IPS-15b (cell line): ENCODE data around the gene FARP1.

Source experiments
- H3K27me3 ChIP-seq: one replicate; pipeline ENCODE4 v1.6.1; 2013; ENCODE audit warnings: low read length; ENCODE audit not compliant: control insufficient read depth, insufficient read depth
- H3K36me3 ChIP-seq: one replicate; pipeline ENCODE4 v1.6.1; 2013; ENCODE audit warnings: low read length; ENCODE audit not compliant: control insufficient read depth, insufficient read depth
- H3K4me1 ChIP-seq: one replicate; pipeline ENCODE4 v1.6.1; 2013; ENCODE audit warnings: mild to moderate bottlenecking, low read length; ENCODE audit not compliant: control insufficient read depth, insufficient read depth
- H3K4me3 ChIP-seq: one replicate; pipeline ENCODE4 v1.5.1; 2013; ENCODE audit warnings: low read depth, low read length
- H3K9ac ChIP-seq: one replicate; pipeline ENCODE4 v1.6.1; 2013; ENCODE audit warnings: low read depth, mild to moderate bottlenecking, low read length
- H3K9me3 ChIP-seq: one replicate; pipeline ENCODE4 v1.6.1; 2013; ENCODE audit warnings: mild to moderate bottlenecking, low read length; ENCODE audit not compliant: control insufficient read depth, insufficient read depth

The FARP1 gene

GRCh38 chr13:98180092-98180491 is 37.2 kb downstream of the FARP1 start:
- H3K4me3 ChIP-seq, result no peak overlapping the region
- no peaks in the 10 kb centered on the region for H3K4me1 ChIP-seq
- H3K9ac ChIP-seq, result no peak overlapping the region
- H3K9me3 ChIP-seq, result no peaks in the 10 kb centered on the region
- H3K27me3 ChIP-seq, result no peaks in the 10 kb centered on the region
- H3K36me3 ChIP-seq, result no peaks in the 10 kb centered on the region

GRCh38 chr13:98181111-98181815 is 38.4 kb downstream of the FARP1 start:
- Histone ChIP-seq H3K4me3 (no peak overlapping the region), H3K4me1 (no peaks in the 10 kb centered on the region), H3K36me3 (no peaks in the 10 kb centered on the region), H3K9ac (no peak overlapping the region), H3K27me3 (no peaks in the 10 kb centered on the region), H3K9me3 (no peaks in the 10 kb centered on the region)

DNA sequence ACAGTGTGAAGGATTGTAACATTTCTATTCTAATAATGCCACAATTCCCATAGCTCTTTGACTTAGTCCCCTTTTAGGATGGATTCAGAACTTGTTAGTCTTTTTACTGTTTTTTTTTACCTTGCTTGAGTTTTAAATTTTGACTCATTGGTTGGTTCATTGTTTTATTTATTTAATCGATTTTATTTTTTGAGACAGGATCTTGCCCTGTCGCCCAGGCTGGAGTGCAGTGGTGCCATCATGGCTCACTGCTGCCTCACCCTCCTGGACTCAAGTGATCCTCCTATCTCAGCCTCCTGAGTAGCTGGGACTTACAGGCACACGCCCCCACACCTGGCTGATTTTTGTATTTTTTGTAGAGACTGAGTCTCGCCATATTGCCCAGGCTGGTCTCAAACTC is 39.3 kb downstream of the FARP1 start:
- Histone ChIP-seq H3K36me3 (no peaks in the 10 kb centered on the region), H3K4me3 (no peak overlapping the region), H3K9ac (no peak overlapping the region), H3K4me1 (no peaks in the 10 kb centered on the region), H3K9me3 (no peaks in the 10 kb centered on the region), H3K27me3 (no peaks in the 10 kb centered on the region)

- Histone ChIP-seq H3K4me3 (no peak overlapping the region), H3K36me3 (no peaks in the 10 kb centered on the region), H3K4me1 (no peaks in the 10 kb centered on the region), H3K27me3 (no peaks in the 10 kb centered on the region), H3K9ac (no peak overlapping the region), H3K9me3 (no peaks in the 10 kb centered on the region)
Measured at GRCh38 chr13:98182589-98182988, 39.7 kb downstream of the FARP1 start.

- H3K9me3 ChIP-seq, result no peaks in the 10 kb centered on the region
- H3K9ac ChIP-seq, result no peak overlapping the region
- H3K27me3 ChIP-seq, result no peaks in the 10 kb centered on the region
- no peak overlapping the region for H3K4me3 ChIP-seq
- H3K4me1 ChIP-seq, result no peaks in the 10 kb centered on the region
- no peaks in the 10 kb centered on the region for H3K36me3 ChIP-seq
Measured at GRCh38 chr13:98184792-98185191, 41.9 kb downstream of the FARP1 start.

DNA sequence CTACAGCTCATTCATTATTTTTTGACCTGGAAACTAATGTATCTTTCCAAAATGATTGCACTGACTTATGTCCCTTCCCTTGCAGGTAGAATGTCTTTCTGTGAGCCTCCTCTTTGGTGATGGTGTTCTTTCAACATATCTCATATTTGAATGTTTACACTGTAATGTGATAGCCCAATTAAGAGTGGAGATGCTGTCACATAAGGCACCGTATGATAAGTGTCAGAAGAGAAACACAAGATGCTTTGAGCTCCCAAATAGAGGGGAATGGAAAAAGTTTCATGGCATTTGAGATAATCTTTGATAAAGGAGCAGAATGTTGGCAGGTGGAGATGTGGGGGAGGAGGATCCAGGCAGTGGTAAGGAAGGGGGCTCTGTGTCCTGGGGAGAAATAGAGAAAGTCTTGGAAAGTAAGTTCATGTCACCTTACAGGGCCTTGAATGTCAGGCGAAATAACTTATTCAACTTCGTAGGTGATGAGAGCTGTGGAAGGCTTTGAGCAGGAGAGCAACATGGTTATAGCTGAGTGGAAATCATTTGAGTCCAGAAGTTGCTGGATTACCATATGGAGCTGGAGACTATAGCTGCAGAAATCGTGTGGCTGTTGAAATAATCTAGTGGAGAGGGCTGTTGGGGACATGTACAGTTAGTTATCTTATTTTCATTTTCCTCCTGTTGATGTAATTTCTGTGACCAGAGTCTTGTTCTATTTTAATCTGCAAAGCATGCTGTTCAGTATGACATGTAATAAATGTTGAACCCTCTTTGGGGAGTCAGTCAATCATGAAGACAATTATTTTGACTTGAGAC is 44.5 kb downstream of the FARP1 start:
- H3K4me1 ChIP-seq, result no peaks in the 10 kb centered on the region
- no peaks in the 10 kb centered on the region for H3K9me3 ChIP-seq
- H3K36me3 ChIP-seq, result no peaks in the 10 kb centered on the region
- H3K9ac ChIP-seq, result no peak overlapping the region
- H3K27me3 ChIP-seq, result no peaks in the 10 kb centered on the region
- no peak overlapping the region for H3K4me3 ChIP-seq

DNA sequence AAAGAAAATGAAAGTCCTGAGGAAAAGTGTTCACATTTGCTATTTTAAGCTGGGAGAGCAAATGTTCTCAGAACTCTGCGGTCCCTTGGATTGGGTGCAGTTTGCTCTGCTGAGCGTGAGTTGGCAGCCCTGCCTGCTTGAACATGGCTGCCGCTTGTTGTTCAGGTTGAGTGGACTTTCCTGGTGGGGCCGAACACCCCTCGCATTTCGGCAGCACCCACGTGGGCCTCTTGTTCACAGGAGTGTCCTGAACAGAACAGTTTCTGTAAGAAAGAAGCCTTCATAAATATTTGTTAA is 45.0 kb downstream of the FARP1 start:
- Histone ChIP-seq H3K27me3 (no peaks in the 10 kb centered on the region), H3K4me3 (no peak overlapping the region), H3K9me3 (no peaks in the 10 kb centered on the region), H3K4me1 (no peaks in the 10 kb centered on the region), H3K36me3 (no peaks in the 10 kb centered on the region), H3K9ac (no peak overlapping the region)

DNA sequence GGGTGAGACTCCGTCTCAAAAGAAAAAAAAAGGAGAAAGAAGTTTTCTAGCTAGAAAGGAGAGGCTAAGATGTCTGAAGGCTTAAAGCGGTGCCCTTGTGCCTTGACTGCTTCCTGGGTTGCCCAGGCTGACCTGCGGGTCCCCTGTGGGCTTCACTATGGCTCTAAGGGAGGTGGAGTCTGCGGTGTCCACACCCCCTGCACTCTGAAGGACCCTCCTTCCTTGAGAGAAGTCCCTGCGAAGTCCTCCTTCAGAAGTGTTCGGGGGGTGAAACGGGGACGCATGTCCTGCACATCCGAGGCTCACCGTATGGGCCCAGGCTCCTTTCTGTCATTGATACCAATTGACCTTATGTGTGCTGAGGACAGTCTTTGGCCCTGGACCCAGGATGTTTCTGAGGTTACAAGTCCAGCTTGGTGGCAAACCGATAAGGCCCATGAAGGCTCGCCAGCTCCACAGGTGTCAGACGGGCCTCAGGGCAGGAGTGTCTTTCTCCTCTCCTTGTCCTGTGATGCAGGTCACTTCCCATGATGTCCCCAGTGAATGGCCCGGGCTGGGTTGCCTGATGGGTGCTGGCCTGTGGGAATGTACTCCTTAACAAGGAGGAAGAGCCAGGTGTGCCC is 45.8 kb downstream of the FARP1 start:
- H3K4me1 ChIP-seq, result no peaks in the 10 kb centered on the region
- no peaks in the 10 kb centered on the region for H3K9me3 ChIP-seq
- no peak overlapping the region for H3K9ac ChIP-seq
- no peaks in the 10 kb centered on the region for H3K27me3 ChIP-seq
- no peaks in the 10 kb centered on the region for H3K36me3 ChIP-seq
- H3K4me3 ChIP-seq, result no peak overlapping the region

DNA sequence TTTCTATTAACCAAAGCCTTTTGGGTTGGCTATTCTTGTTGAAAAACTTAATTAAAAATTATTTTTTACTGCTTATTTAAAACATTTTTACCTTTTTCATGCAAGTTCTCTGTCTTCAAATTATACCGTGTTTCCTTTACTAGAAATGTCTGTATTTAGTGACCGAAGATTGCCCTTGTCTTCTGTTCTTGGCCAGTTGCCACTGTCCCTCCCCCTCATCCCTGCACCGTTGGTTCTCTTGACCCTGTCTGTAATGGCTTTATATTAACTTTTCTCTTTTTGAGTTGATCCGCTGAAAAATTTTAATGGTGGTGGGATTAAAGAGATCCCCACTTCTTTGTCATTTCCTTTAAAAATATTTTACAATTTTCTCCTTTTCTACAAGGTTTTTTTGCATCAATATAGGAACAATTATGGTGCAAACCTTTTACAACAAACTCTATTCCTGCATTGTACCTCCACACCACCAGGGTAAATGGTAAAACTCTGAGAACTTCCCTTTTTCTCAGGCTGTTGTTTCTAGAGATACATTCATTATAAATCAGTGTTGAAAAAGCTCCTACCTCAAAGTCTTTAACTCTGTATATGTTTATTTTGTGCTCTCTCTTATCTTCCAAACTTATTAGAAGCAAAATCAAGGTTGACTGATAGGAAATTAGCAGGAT is 47.1 kb downstream of the FARP1 start:
- Histone ChIP-seq H3K4me3 (no peak overlapping the region), H3K9ac (no peak overlapping the region), H3K4me1 (no peaks in the 10 kb centered on the region), H3K27me3 (no peaks in the 10 kb centered on the region), H3K36me3 (no peaks in the 10 kb centered on the region), H3K9me3 (no peaks in the 10 kb centered on the region)

- Histone ChIP-seq H3K9ac (no peak overlapping the region), H3K9me3 (no peaks in the 10 kb centered on the region), H3K4me3 (no peak overlapping the region), H3K36me3 (no peaks in the 10 kb centered on the region), H3K27me3 (no peaks in the 10 kb centered on the region), H3K4me1 (no peaks in the 10 kb centered on the region)
Measured at GRCh38 chr13:98190889-98191444, 48.1 kb downstream of the FARP1 start.

GRCh38 chr13:98192008-98192407 is 49.1 kb downstream of the FARP1 start:
- no peaks in the 10 kb centered on the region for H3K27me3 ChIP-seq
- no peaks in the 10 kb centered on the region for H3K4me1 ChIP-seq
- H3K4me3 ChIP-seq, result no peak overlapping the region
- H3K9me3 ChIP-seq, result no peaks in the 10 kb centered on the region
- no peaks in the 10 kb centered on the region for H3K36me3 ChIP-seq
- no peak overlapping the region for H3K9ac ChIP-seq
